Mesendoderm (in vitro differentiated cells): ENCODE data around the gene SHISAL2B.
"Not testable (repeated sequence)": the region's sequence is repeated elsewhere in the genome, so short reads cannot be mapped to it uniquely, and the experiment has no call there.

Experiments
- DNase-seq: peaks from one replicate; pipeline ENCODE4 v3.0.0; 2013
- H2AK5ac ChIP-seq: 2 replicates; pipeline ENCODE4 v1.6.1; 2013; ENCODE audit warnings: low read length, inconsistent platforms
- H2BK120ac ChIP-seq: 2 replicates; pipeline ENCODE4 v1.6.1; 2013; ENCODE audit warnings: low read depth, mild to moderate bottlenecking, low read length, moderate library complexity, mixed read lengths
- H2BK15ac ChIP-seq: replicated peaks from 2 replicates; pipeline ENCODE4 v1.6.1; 2013; ENCODE audit warnings: low read depth, mild to moderate bottlenecking, moderate library complexity
- H2BK5ac ChIP-seq: 2 replicates; pipeline ENCODE4 v1.6.1; 2013; ENCODE audit warnings: low read length, inconsistent platforms
- H3K18ac ChIP-seq: 2 replicates; pipeline ENCODE4 v1.6.1; 2013; ENCODE audit warnings: mild to moderate bottlenecking, low read length, mixed read lengths
- H3K23ac ChIP-seq: one replicate; pipeline ENCODE4 v1.6.1; 2013; ENCODE audit warnings: low read length
- H3K27ac ChIP-seq: 2 replicates; pipeline ENCODE4 v1.5.1; 2013; ENCODE audit warnings: low read depth, mild to moderate bottlenecking, inconsistent platforms, low read length, moderate library complexity
- H3K27me3 ChIP-seq: 2 replicates; pipeline ENCODE4 v1.6.1; 2013; ENCODE audit warnings: low read length, control low read depth, mild to moderate bottlenecking, inconsistent platforms; ENCODE audit not compliant: insufficient read depth, poor library complexity
- H3K36me3 ChIP-seq: 2 replicates; pipeline ENCODE4 v1.6.1; 2013; ENCODE audit warnings: low read length, inconsistent platforms; ENCODE audit not compliant: control insufficient read depth, insufficient read depth
- H3K4ac ChIP-seq: one replicate; pipeline ENCODE4 v1.6.1; 2013; ENCODE audit warnings: low read depth, mild to moderate bottlenecking, low read length, moderate library complexity
- H3K4me1 ChIP-seq: 2 replicates; pipeline ENCODE4 v1.6.1; 2013; ENCODE audit warnings: low read depth, low read length, inconsistent platforms; ENCODE audit not compliant: control insufficient read depth
- H3K4me2 ChIP-seq: 2 replicates; pipeline ENCODE4 v1.6.1; 2013; ENCODE audit warnings: low read length
- H3K4me3 ChIP-seq: 2 replicates; pipeline ENCODE4 v1.5.1; 2013; ENCODE audit warnings: mild to moderate bottlenecking, low read length
- H3K56ac ChIP-seq: one replicate; pipeline ENCODE4 v1.6.1; 2013; ENCODE audit warnings: low read length
- H3K79me1 ChIP-seq: 2 replicates; pipeline ENCODE4 v1.6.1; 2013; ENCODE audit warnings: low read length, inconsistent platforms
- H3K79me2 ChIP-seq: 2 replicates; pipeline ENCODE4 v1.6.1; 2013; ENCODE audit warnings: mild to moderate bottlenecking, low read length; ENCODE audit not compliant: control insufficient read depth, insufficient read depth
- H3K9ac ChIP-seq: 2 replicates; pipeline ENCODE4 v1.6.1; 2013; ENCODE audit warnings: low read length, inconsistent platforms
- H4K5ac ChIP-seq: one replicate; pipeline ENCODE4 v1.6.1; 2013; ENCODE audit warnings: low read length
- H4K8ac ChIP-seq: one replicate; pipeline ENCODE4 v1.6.1; 2013; ENCODE audit warnings: low read depth, mild to moderate bottlenecking, control low read depth, low read length, moderate library complexity
- WGBS: extraction: QIAGEN DNeasy Blood & Tissue Kit; methylation state at CpG from one replicate; pipeline ENCODE4 v1.1.7; 2013; ENCODE audit warnings: low lambda C conversion rate, missing lambda C conversion rate; ENCODE audit not compliant: insufficient coverage; ENCODE audit errors: extremely low coverage; 5-methylcytosine and 5-hydroxymethylcytosine counted together

The SHISAL2B gene

GRCh38 chr5:64696414-64696813 is 6.1 kb downstream of the SHISAL2B start:
- not testable (repeated sequence) for H2AK5ac ChIP-seq, H3K18ac ChIP-seq, H3K4me1 ChIP-seq, H3K4ac ChIP-seq, DNase-seq, H3K9ac ChIP-seq, H3K36me3 ChIP-seq, H3K4me2 ChIP-seq, H3K23ac ChIP-seq, H4K5ac ChIP-seq, H3K4me3 ChIP-seq, H4K8ac ChIP-seq, H2BK15ac ChIP-seq, H2BK120ac ChIP-seq, H3K27me3 ChIP-seq, H2BK5ac ChIP-seq, H3K27ac ChIP-seq, H3K56ac ChIP-seq
- peaks cover 38% of the 10 kb centered on the region for H3K79me2 ChIP-seq
- peaks cover 15% of the 10 kb centered on the region for H3K79me1 ChIP-seq
- WGBS, result no CpG with 5 or more reads among the region's 7 CpGs

- no peak overlapping the region for H3K4me2 ChIP-seq
- H3K4ac ChIP-seq, result peak overlapping the region; percentile 9
- no peak overlapping the region for H3K4me3 ChIP-seq
- peaks cover 19% of the 10 kb centered on the region for H3K79me2 ChIP-seq
- peaks cover 2% of the 10 kb centered on the region for H3K36me3 ChIP-seq
- no peak overlapping the region for H2BK120ac ChIP-seq
- peak overlapping the region; percentile 43 for H3K56ac ChIP-seq
- no peak overlapping the region for H4K8ac ChIP-seq
- peak overlapping the region; percentile 70 for H3K18ac ChIP-seq
- WGBS, result no CpG with 5 or more reads among the region's 4 CpGs
- no peak overlapping the region for H2BK5ac ChIP-seq
- H4K5ac ChIP-seq, result no peak overlapping the region
- no peak overlapping the region for H2BK15ac ChIP-seq
- no peaks in the 10 kb centered on the region for H3K27me3 ChIP-seq
- no peak overlapping the region for H3K23ac ChIP-seq
- no peak overlapping the region for H3K9ac ChIP-seq
- no peak for DNase-seq
- H3K79me1 ChIP-seq, result peaks cover 11% of the 10 kb centered on the region
- peak overlapping the region; percentile 28 for H3K27ac ChIP-seq
- peak overlapping the region; percentile 34 for H2AK5ac ChIP-seq
- H3K4me1 ChIP-seq, result peaks cover 7% of the 10 kb centered on the region
These were observed 10.5 kb downstream of the SHISAL2B start for GRCh38 chr5:64700765-64701164.

GRCh38 chr5:64706074-64706473 is 15.8 kb downstream of the SHISAL2B start:
- H3K56ac ChIP-seq, result peak overlapping the region; percentile 81
- peak; percentile 97 for DNase-seq
- not testable (repeated sequence) for H2BK15ac ChIP-seq, H4K5ac ChIP-seq, H3K79me1 ChIP-seq, H3K79me2 ChIP-seq, H3K4me3 ChIP-seq, H3K4me1 ChIP-seq, H3K4me2 ChIP-seq, H4K8ac ChIP-seq, H3K27me3 ChIP-seq, H3K36me3 ChIP-seq, H3K23ac ChIP-seq, H2AK5ac ChIP-seq
- peak overlapping the region; percentile 100 for H2BK120ac ChIP-seq
- H3K4ac ChIP-seq, result peak overlapping the region; percentile 96
- WGBS, result no CpG with 5 or more reads among the region's 2 CpGs
- peak overlapping the region; percentile 37 for H3K9ac ChIP-seq
- peak overlapping the region; percentile 95 for H3K18ac ChIP-seq
- peak overlapping the region; percentile 96 for H3K27ac ChIP-seq
- peak overlapping the region; percentile 93 for H2BK5ac ChIP-seq

- no peak overlapping the region for H3K4me2 ChIP-seq
- peak overlapping the region; percentile 92 for H2BK120ac ChIP-seq
- peak overlapping the region; percentile 94 for H3K18ac ChIP-seq
- H3K56ac ChIP-seq, result no peak overlapping the region
- H3K4me3 ChIP-seq, result no peak overlapping the region
- H3K79me1 ChIP-seq, result no peaks in the 10 kb centered on the region
- peak overlapping the region; percentile 57 for H2BK15ac ChIP-seq
- peak; percentile 89 for DNase-seq
- H2BK5ac ChIP-seq, result no peak overlapping the region
- H4K5ac ChIP-seq, result no peak overlapping the region
- H2AK5ac ChIP-seq, result no peak overlapping the region
- peak overlapping the region; percentile 76 for H4K8ac ChIP-seq
- H3K36me3 ChIP-seq, result no peaks in the 10 kb centered on the region
- H3K4me1 ChIP-seq, result peaks cover 3% of the 10 kb centered on the region
- H3K79me2 ChIP-seq, result no peaks in the 10 kb centered on the region
- H3K23ac ChIP-seq, result no peak overlapping the region
- no CpG with 5 or more reads among the region's 2 CpGs for WGBS
- peak overlapping the region; percentile 60 for H3K27ac ChIP-seq
- H3K4ac ChIP-seq, result peak overlapping the region; percentile 81
- no peaks in the 10 kb centered on the region for H3K27me3 ChIP-seq
- H3K9ac ChIP-seq, result no peak overlapping the region
These were observed 16.9 kb downstream of the SHISAL2B start for GRCh38 chr5:64707191-64707590.

GRCh38 chr5:64714495-64714894 is 24.2 kb downstream of the SHISAL2B start:
- H2BK120ac ChIP-seq, H3K18ac ChIP-seq, H3K36me3 ChIP-seq, H3K79me2 ChIP-seq, H3K4me1 ChIP-seq, H4K5ac ChIP-seq, H3K27me3 ChIP-seq, H2BK5ac ChIP-seq, H3K23ac ChIP-seq, H3K4ac ChIP-seq, H3K56ac ChIP-seq, H3K79me1 ChIP-seq, H3K27ac ChIP-seq, H3K9ac ChIP-seq, H2BK15ac ChIP-seq, H3K4me2 ChIP-seq, H2AK5ac ChIP-seq, H4K8ac ChIP-seq, DNase-seq, H3K4me3 ChIP-seq: not testable (repeated sequence)
- WGBS, result no CpG with 5 or more reads among the region's 16 CpGs

GRCh38 chr5:64722588-64722987 is 32.3 kb downstream of the SHISAL2B start:
- H2AK5ac ChIP-seq, result no peak overlapping the region
- no peak overlapping the region for H2BK15ac ChIP-seq
- no peaks in the 10 kb centered on the region for H3K27me3 ChIP-seq
- H3K4me2 ChIP-seq, result no peak overlapping the region
- peaks cover 2% of the 10 kb centered on the region for H3K4me1 ChIP-seq
- H3K79me1 ChIP-seq, result no peaks in the 10 kb centered on the region
- no peak overlapping the region for H4K5ac ChIP-seq
- H3K4me3 ChIP-seq, result no peak overlapping the region
- no peak overlapping the region for H4K8ac ChIP-seq
- no peak for DNase-seq
- H3K27ac ChIP-seq, result no peak overlapping the region
- no peak overlapping the region for H3K56ac ChIP-seq
- H2BK120ac ChIP-seq, result no peak overlapping the region
- peaks cover 2% of the 10 kb centered on the region for H3K36me3 ChIP-seq
- H3K79me2 ChIP-seq, result no peaks in the 10 kb centered on the region
- no peak overlapping the region for H3K23ac ChIP-seq
- no peak overlapping the region for H2BK5ac ChIP-seq
- H3K9ac ChIP-seq, result no peak overlapping the region
- WGBS, result no CpG with 5 or more reads among the region's 3 CpGs
- H3K18ac ChIP-seq, result no peak overlapping the region
- peak overlapping the region; percentile 9 for H3K4ac ChIP-seq
